CD4-positive, alpha-beta memory T cell (primary cell): ENCODE data around the gene DSPP. TPM values are rescaled to one million over a fixed set of nuclear protein-coding genes. Genes with fewer than 3 reads are reported as not detected.

Experiments
- CTCF ChIA-PET: fragments of 350-600 bp; sonication (Branson Sonifier 250); formaldehyde crosslinking; loops from one replicate; lab custom pipeline; 2021; ENCODE audit warnings: inconsistent platforms; ENCODE audit not compliant: partially characterized antibody; lab: Charles Lee
- POLR2A ChIA-PET: fragments of 350-600 bp; sonication (Branson Sonifier 250); formaldehyde crosslinking; loops from one replicate; lab custom pipeline; 2021; ENCODE audit not compliant: partially characterized antibody; lab: Charles Lee
- DNase-seq, 5 donors: peaks; one replicate each; pipeline versions ENCODE4 v3.0.0 to v3.0.0-alpha.2; 2020 to 2022; ENCODE audit warnings: mixed read lengths in 1 of 5
- H3K27ac ChIP-seq: one replicate; pipeline ENCODE4 v1.7.0; 2013; ENCODE audit warnings: low read depth, low read length
- H3K27me3 ChIP-seq: 2 replicates; pipeline ENCODE4 v1.7.0; 2013; ENCODE audit warnings: mild to moderate bottlenecking, low read length, moderate library complexity; ENCODE audit not compliant: insufficient read depth
- H3K36me3 ChIP-seq: 2 replicates; pipeline ENCODE4 v1.7.0; 2013; ENCODE audit warnings: mild to moderate bottlenecking, low read length, moderate library complexity; ENCODE audit not compliant: insufficient read depth
- H3K4me1 ChIP-seq: 2 replicates; pipeline ENCODE4 v1.7.0; 2013; ENCODE audit warnings: mild to moderate bottlenecking, low read length, moderate library complexity; ENCODE audit not compliant: insufficient read depth
- H3K4me3 ChIP-seq, 2 donors: one replicate each; pipeline ENCODE4 v1.7.0; 2013; ENCODE audit warnings: low read length in 2 of 2, mild to moderate bottlenecking in 1 of 2
- H3K9me3 ChIP-seq, 2 donors: one replicate each; pipeline ENCODE4 v1.7.0; 2013; ENCODE audit warnings: low read length in 2 of 2, control low read depth in 1 of 2; ENCODE audit not compliant: control insufficient read depth in 1 of 2
- H3K27ac Mint-ChIP-seq, 7 donors: one replicate each; pipeline ENCODE4 v1.8.0; 2020 to 2021; ENCODE audit warnings: mixed read lengths in 7 of 7, mild to moderate bottlenecking in 6 of 7, inconsistent platforms in 3 of 7, moderate library complexity in 3 of 7
- H3K27me3 Mint-ChIP-seq, 2 donors: one replicate each; pipeline ENCODE4 v1.8.0; 2020 to 2021; ENCODE audit warnings: mixed read lengths in 2 of 2
- H3K36me3 Mint-ChIP-seq, 2 donors: one replicate each; pipeline ENCODE4 v1.8.0; 2020 to 2021; ENCODE audit warnings: mixed read lengths in 2 of 2, inconsistent platforms in 1 of 2, mild to moderate bottlenecking in 1 of 2
- H3K4me1 Mint-ChIP-seq, 4 donors: one replicate each; pipeline ENCODE4 v1.8.0; 2020 to 2021; ENCODE audit warnings: mixed read lengths in 4 of 4, mild to moderate bottlenecking in 1 of 4
- H3K4me3 Mint-ChIP-seq, 8 donors: one replicate each; pipeline ENCODE4 v1.8.0; 2020 to 2021; ENCODE audit warnings: mixed read lengths in 8 of 8, mild to moderate bottlenecking in 7 of 8, moderate library complexity in 6 of 8, inconsistent platforms in 3 of 8
- H3K9me3 Mint-ChIP-seq, 8 donors: one replicate each; pipeline ENCODE4 v1.8.0; 2020 to 2021; ENCODE audit warnings: mixed read lengths in 8 of 8, mild to moderate bottlenecking in 5 of 8, inconsistent platforms in 3 of 8, moderate library complexity in 1 of 8
- intact Hi-C: fragments of 100-400 bp; cut with micrococcal nuclease; formaldehyde crosslinking; loops from one replicate; pipeline ENCODE4 v1.15.1; 2023
- polyA plus RNA-seq, 2 donors: library from polyadenylated mRNA; unstranded; fragments of 300-500 nt; fragmentation: Illumina TruSeq; gene quantifications; one replicate each; pipeline ENCODE4 v1.2.3, GENCODE V29; 2021
- total RNA-seq, 2 experiments: library from RNA; stranded (reverse); gene quantifications; one replicate each; pipeline ENCODE4 v1.2.3, GENCODE V29; 2021

DSPP gene
- total and polyA plus RNA-seq, 4 experiments from 2014 or later = not detected

DNA sequence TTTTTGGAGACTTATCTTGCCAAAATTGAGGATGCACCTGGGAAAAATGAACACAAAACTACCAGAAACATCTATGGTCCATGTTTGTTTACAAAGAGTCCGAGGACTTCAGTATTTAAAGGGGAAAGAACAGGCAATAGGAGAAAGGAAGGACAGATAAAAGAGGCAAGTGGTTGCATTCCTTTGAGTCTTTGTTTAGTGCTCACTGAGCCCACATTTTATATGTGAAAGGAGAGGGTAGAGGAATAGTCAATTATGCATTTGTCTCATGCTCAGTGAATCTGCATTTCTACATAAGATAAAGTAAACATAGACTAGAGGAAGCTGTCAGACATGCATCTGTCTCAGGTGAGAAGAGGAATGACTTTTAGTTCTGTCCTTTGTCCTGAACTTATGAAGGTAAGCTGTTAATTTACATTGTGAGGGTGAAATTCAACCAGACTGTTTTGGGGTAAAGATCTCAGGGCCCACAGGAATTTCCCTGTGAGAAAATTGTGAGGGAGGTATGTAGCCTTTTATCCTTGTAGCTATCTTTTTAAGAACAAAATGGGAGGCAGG, 46.2 kb downstream of the DSPP start:
- no peak overlapping the region for H3K27ac Mint-ChIP-seq
- no peaks in the 10 kb centered on the region for H3K36me3 Mint-ChIP-seq
- POLR2A ChIA-PET = interaction anchor here (1.2 kb wide), 1 partner anchor 9 kb away, joined by 3 read pairs; no protein-coding TSS in a partner anchor
- no peak overlapping the region for H3K4me3 Mint-ChIP-seq
- no peaks in the 10 kb centered on the region for H3K9me3 Mint-ChIP-seq
- Histone ChIP-seq H3K9me3 (no peaks in the 10 kb centered on the region), H3K27ac (no peak overlapping the region), H3K36me3 (no peaks in the 10 kb centered on the region), H3K4me3 (no peak overlapping the region), H3K27me3 (no peaks in the 10 kb centered on the region), H3K4me1 (no peaks in the 10 kb centered on the region)
- CTCF ChIA-PET = interaction anchor here (1.1 kb wide), 1 partner anchor 278 kb away, joined by 3 read pairs; no protein-coding TSS in a partner anchor
- H3K27me3 Mint-ChIP-seq = peaks cover under 1 to 4% of the 10 kb centered on the region in 2 donors
- DNase-seq = no peak
- no peaks in the 10 kb centered on the region for H3K4me1 Mint-ChIP-seq
- intact Hi-C loops = no loop called here

DNA sequence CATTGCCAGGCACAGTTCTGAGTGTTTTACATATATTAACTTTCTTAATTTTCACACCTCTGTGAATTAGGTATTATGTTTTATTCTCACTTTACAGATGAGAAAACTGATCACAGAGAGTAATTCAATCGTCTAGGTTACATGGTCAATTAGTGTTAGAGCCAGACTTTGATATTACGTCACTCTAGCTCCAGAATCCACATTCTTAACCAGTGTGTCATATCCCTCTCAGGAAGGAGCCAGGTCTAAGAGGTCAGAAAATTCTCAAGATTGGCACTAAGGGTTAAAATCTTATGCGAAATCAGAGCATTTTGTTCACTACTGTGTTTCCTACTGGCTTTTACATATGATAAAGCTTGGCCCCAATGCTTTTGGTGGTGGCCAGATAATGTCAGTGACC, 49.2 kb downstream of the DSPP start:
- Histone ChIP-seq H3K36me3 (no peaks in the 10 kb centered on the region), H3K27me3 (no peaks in the 10 kb centered on the region), H3K4me1 (no peaks in the 10 kb centered on the region), H3K9me3 (no peaks in the 10 kb centered on the region), H3K27ac (no peak overlapping the region), H3K4me3 (no peak overlapping the region)
- Mint-ChIP-seq H3K27ac (no peak overlapping the region), H3K9me3 (no peaks in the 10 kb centered on the region), H3K4me3 (no peak overlapping the region), H3K27me3 (peaks cover 1 to 6% of the 10 kb centered on the region in 2 donors), H3K36me3 (no peaks in the 10 kb centered on the region), H3K4me1 (no peaks in the 10 kb centered on the region)
- intact Hi-C loops = no loop called here
- POLR2A ChIA-PET = no interaction called here
- no peak for DNase-seq
- CTCF ChIA-PET = no interaction called here

DNA sequence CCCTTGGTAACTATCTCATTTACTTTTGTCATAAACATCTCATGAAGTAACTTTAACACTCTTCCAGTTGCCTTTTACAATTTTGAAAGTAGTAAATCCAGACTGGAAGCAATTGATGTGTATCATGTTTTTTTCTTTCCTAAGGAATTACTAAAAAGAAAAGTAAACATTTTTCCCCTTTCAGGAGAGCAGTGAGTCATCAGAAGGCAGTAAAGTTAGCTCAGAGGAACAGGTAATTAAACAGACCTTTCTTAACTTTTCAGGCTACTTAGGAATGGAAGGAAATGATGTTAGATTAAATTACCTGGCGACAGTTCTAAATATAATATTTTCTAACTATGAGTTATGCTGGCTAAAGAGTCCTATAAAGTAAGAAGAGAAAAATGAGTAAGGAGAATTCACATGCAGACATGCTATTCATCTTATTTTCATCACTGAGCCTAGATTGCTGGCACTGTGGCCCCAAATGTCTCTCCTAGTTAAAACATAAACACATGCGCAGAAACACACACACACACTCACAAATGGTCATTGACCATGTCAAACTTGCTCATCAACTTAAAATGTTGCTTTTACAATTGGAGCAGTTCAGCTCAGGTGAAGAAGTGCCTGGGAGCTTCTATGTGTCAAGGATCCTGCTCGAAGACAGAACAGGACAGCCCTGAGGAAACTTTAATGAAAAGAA, 51.1 kb downstream of the DSPP start:
- Mint-ChIP-seq H3K36me3 (no peaks in the 10 kb centered on the region), H3K4me3 (no peak overlapping the region), H3K27me3 (peaks cover 1 to 6% of the 10 kb centered on the region in 2 donors), H3K9me3 (no peaks in the 10 kb centered on the region), H3K4me1 (no peaks in the 10 kb centered on the region), H3K27ac (no peak overlapping the region)
- Histone ChIP-seq H3K27me3 (no peaks in the 10 kb centered on the region), H3K9me3 (no peaks in the 10 kb centered on the region), H3K4me3 (no peak overlapping the region), H3K4me1 (no peaks in the 10 kb centered on the region), H3K36me3 (no peaks in the 10 kb centered on the region), H3K27ac (no peak overlapping the region)
- ChIA-PET CTCF (no interaction called here), POLR2A (no interaction called here)
- intact Hi-C loops = no loop called here
- DNase-seq = no peak

DNA sequence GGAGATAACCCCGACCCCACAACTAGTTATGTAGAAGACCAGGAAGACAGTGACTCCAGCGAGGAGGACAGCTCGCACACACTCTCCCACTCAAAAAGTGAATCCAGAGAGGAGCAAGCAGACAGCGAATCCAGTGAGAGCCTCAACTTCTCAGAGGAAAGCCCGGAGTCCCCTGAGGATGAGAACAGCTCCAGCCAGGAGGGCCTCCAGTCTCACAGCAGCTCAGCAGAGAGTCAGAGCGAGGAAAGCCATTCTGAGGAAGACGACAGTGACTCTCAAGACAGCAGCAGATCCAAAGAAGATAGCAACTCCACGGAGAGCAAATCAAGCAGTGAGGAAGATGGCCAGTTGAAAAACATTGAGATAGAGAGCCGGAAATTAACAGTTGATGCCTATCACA, 54.5 kb downstream of the DSPP start:
- Mint-ChIP-seq H3K4me3 (no peak overlapping the region), H3K36me3 (no peaks in the 10 kb centered on the region), H3K27me3 (peaks cover 1 to 9% of the 10 kb centered on the region in 2 donors), H3K4me1 (no peaks in the 10 kb centered on the region), H3K9me3 (peaks cover 0 to 1% (median 0%) of the 10 kb centered on the region in 8 donors), H3K27ac (no peak overlapping the region)
- no peak for DNase-seq
- intact Hi-C loops = no loop called here
- ChIA-PET CTCF (no interaction called here), POLR2A (interaction anchor here (0.6 kb wide), 1 partner anchor 8 kb away, joined by 3 read pairs; no protein-coding TSS in a partner anchor)
- no peaks in the 10 kb centered on the region for H3K36me3 ChIP-seq
- no peaks in the 10 kb centered on the region for H3K4me1 ChIP-seq
- no peaks in the 10 kb centered on the region for H3K9me3 ChIP-seq
- no peak overlapping the region for H3K4me3 ChIP-seq
- no peak overlapping the region for H3K27ac ChIP-seq
- no peaks in the 10 kb centered on the region for H3K27me3 ChIP-seq

Other genes starting within 250 kb of the DSPP start
- 10 to 100 TPM; 69.7 to 69.8 TPM for gene HSD17B11, start 217.3 kb upstream of the DSPP start, total RNA-seq
- 100 to 1,000 TPM in 1 of 2 donors, 10 to 100 TPM in 1; 69.2 to 130 TPM for gene HSD17B11, start 217.3 kb upstream of the DSPP start, polyA plus RNA-seq
- 10 to 100 TPM; 16.7 to 18.3 TPM for gene NUDT9, start 186.0 kb upstream of the DSPP start, total RNA-seq
- gene NUDT9, start 186.0 kb upstream of the DSPP start, polyA plus RNA-seq = 10 to 100 TPM; 21.2 to 24.9 TPM
- not detected for gene SPARCL1, start 79.2 kb upstream of the DSPP start, total RNA-seq
- not detected for gene SPARCL1, start 79.2 kb upstream of the DSPP start, polyA plus RNA-seq
- not detected for gene DMP1, start 41.8 kb downstream of the DSPP start, total RNA-seq
- gene DMP1, start 41.8 kb downstream of the DSPP start, polyA plus RNA-seq = not detected
- not detected for gene IBSP, start 191.0 kb downstream of the DSPP start, total RNA-seq
- gene IBSP, start 191.0 kb downstream of the DSPP start, polyA plus RNA-seq = not detected
- not detected for gene MEPE, start 224.4 kb downstream of the DSPP start, total RNA-seq
- not detected for gene MEPE, start 224.4 kb downstream of the DSPP start, polyA plus RNA-seq